Measurements from ENCODE around the gene SAMD5.

SAMD5 gene

GRCh38 chr6:147569788-147570187 lies 61.3 kb downstream of the SAMD5 start:
- POLR2A ChIA-PET, result no interaction called here
- CTCF ChIA-PET, result interaction anchor here (0.6 kb wide), 1 partner anchor 402 kb away, joined by 3 read pairs; no protein-coding TSS in a partner anchor

DNA sequence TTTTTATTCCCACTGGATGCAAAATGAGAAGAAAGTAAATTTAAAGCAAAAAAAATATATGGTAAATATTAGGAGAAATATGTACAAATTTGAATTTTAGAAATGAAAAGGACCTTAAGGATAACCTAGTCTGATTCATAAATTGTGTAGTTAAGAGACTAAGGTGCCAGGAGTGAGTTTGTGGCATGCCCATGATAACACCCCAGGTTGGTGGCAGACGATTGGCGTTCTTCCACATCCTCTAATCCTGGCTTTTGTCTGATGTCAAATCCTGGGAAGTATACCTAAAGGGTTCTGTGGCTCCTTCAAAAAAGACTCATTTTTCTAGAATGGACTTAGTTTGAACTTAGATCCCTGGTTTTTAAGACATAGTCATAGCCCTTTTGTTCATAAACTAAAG lies 62.2 kb downstream of the SAMD5 start:
- DNase-seq (ENCODE audit: extremely low spot score), result no peak
- TF ChIP-seq FOXA1 (IDR thresholded peaks at IDR 0.05) (no peak), TARDBP (IDR thresholded peaks at IDR 0.05) (no peak), L3MBTL2 (conservative IDR thresholded peaks at IDR 0.05) (no peak), NFRKB (IDR thresholded peaks at IDR 0.05) (no peak), HDGF (IDR thresholded peaks at IDR 0.05; ENCODE audit: borderline replicate concordance) (no peak), FOXK2 (IDR thresholded peaks at IDR 0.05) (no peak), ZNF384 (IDR thresholded peaks at IDR 0.05) (no peak), ARNT (IDR thresholded peaks at IDR 0.05) (no peak), SP1 (IDR thresholded peaks at IDR 0.05) (no peak), LEF1 (IDR thresholded peaks at IDR 0.05; ENCODE audit: borderline replicate concordance) (no peak)
- TF ChIP-seq, protein P1, sequence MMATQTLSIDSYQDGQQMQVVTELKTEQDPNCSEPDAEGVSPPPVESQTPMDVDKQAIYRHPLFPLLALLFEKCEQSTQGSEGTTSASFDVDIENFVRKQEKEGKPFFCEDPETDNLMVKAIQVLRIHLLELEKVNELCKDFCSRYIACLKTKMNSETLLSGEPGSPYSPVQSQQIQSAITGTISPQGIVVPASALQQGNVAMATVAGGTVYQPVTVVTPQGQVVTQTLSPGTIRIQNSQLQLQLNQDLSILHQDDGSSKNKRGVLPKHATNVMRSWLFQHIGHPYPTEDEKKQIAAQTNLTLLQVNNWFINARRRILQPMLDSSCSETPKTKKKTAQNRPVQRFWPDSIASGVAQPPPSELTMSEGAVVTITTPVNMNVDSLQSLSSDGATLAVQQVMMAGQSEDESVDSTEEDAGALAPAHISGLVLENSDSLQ (IDR thresholded peaks at IDR 0.05), result no peak
- ChIA-PET CTCF (no interaction called here), POLR2A (no interaction called here)

More at GRCh38 chr6:147569788-147570187, 61.3 kb downstream of the SAMD5 start:
- DNase-seq (ENCODE audit: extremely low spot score), result no peak
- TF ChIP-seq ARNT (IDR thresholded peaks at IDR 0.05) (no peak), L3MBTL2 (conservative IDR thresholded peaks at IDR 0.05) (no peak)

GRCh38 chr6:147577488-147577887 lies 69.0 kb downstream of the SAMD5 start:
- ChIA-PET POLR2A (no interaction called here), CTCF (no interaction called here)
- no peak for TF ChIP-seq L3MBTL2 (conservative IDR thresholded peaks at IDR 0.05)
- no peak for TF ChIP-seq HDGF (IDR thresholded peaks at IDR 0.05; ENCODE audit: borderline replicate concordance)
- no peak for TF ChIP-seq FOXK2 (IDR thresholded peaks at IDR 0.05)
- TF ChIP-seq BHLHE40 (IDR thresholded peaks at IDR 0.05; ENCODE audit: borderline replicate concordance), result no peak
- no peak for TF ChIP-seq TARDBP (IDR thresholded peaks at IDR 0.05)
- TF ChIP-seq ARNT (IDR thresholded peaks at IDR 0.05), result no peak
- no peak for TF ChIP-seq NFRKB (IDR thresholded peaks at IDR 0.05)
- TF ChIP-seq FOXA1 (IDR thresholded peaks at IDR 0.05), result no peak
- TF ChIP-seq SP1 (IDR thresholded peaks at IDR 0.05), result no peak
- no peak for TF ChIP-seq FOXM1 (IDR thresholded peaks at IDR 0.05; ENCODE audit: borderline replicate concordance)
- TF ChIP-seq, protein P1 (IDR thresholded peaks at IDR 0.05), result no peak
- no peak for DNase-seq (ENCODE audit: extremely low spot score)

- ChIA-PET POLR2A (no interaction called here), CTCF (no interaction called here)
- DNase-seq (ENCODE audit: extremely low spot score), result no peak
- TF ChIP-seq ELF4 (IDR thresholded peaks at IDR 0.05) (no peak), SUZ12 (IDR thresholded peaks at IDR 0.05) (no peak)
These were observed 69.7 kb downstream of the SAMD5 start for GRCh38 chr6:147578159-147578558.

GRCh38 chr6:147578883-147579282 lies 70.4 kb downstream of the SAMD5 start:
- TF ChIP-seq ARNT (IDR thresholded peaks at IDR 0.05) (no peak), SUZ12 (IDR thresholded peaks at IDR 0.05) (no peak), L3MBTL2 (conservative IDR thresholded peaks at IDR 0.05) (no peak), TARDBP (IDR thresholded peaks at IDR 0.05) (no peak), HDGF (IDR thresholded peaks at IDR 0.05; ENCODE audit: borderline replicate concordance) (no peak)
- DNase-seq (ENCODE audit: extremely low spot score), result no peak
- ChIA-PET POLR2A (no interaction called here), CTCF (no interaction called here)

GRCh38 chr6:147579667-147580066 lies 71.2 kb downstream of the SAMD5 start:
- DNase-seq (ENCODE audit: extremely low spot score), result no peak
- ChIA-PET POLR2A (no interaction called here), CTCF (no interaction called here)
- TF ChIP-seq CTBP1 (IDR thresholded peaks at IDR 0.05; ENCODE audit: borderline replicate concordance) (no peak), FOXM1 (IDR thresholded peaks at IDR 0.05; ENCODE audit: borderline replicate concordance) (no peak), ELF4 (IDR thresholded peaks at IDR 0.05) (no peak), TARDBP (IDR thresholded peaks at IDR 0.05) (no peak), NFRKB (IDR thresholded peaks at IDR 0.05) (no peak), ZNF384 (IDR thresholded peaks at IDR 0.05) (no peak), FOXA1 (IDR thresholded peaks at IDR 0.05) (no peak), SUZ12 (IDR thresholded peaks at IDR 0.05) (no peak), FOXK2 (IDR thresholded peaks at IDR 0.05) (no peak), LEF1 (IDR thresholded peaks at IDR 0.05; ENCODE audit: borderline replicate concordance) (no peak), L3MBTL2 (conservative IDR thresholded peaks at IDR 0.05) (no peak), ARNT (IDR thresholded peaks at IDR 0.05) (no peak)
- TF ChIP-seq, protein P1 (IDR thresholded peaks at IDR 0.05), result no peak

DNA sequence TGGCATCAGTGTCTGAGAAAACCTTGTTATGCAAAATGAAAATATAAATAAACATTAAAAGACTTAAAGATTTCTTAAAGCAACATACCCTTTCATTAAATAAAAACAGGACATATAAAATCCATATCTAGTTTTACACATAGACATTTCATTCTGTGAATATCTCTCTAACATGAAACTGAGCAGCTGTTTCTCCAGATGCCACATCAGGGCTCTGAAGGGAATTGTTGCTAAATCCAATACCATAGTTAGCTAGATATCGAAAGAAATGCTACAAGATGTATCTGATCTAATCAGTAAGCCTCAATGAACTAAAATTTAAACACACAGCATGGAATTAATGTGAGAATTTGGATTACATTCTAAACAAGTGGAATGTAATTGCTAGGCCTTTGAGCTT lies 74.5 kb downstream of the SAMD5 start:
- ChIA-PET POLR2A (no interaction called here), CTCF (no interaction called here)
- no peak for TF ChIP-seq FOXM1 (IDR thresholded peaks at IDR 0.05; ENCODE audit: borderline replicate concordance)
- no peak for TF ChIP-seq FOXK2 (IDR thresholded peaks at IDR 0.05)
- TF ChIP-seq ARNT (IDR thresholded peaks at IDR 0.05), result no peak
- no peak for TF ChIP-seq CTBP1 (IDR thresholded peaks at IDR 0.05; ENCODE audit: borderline replicate concordance)
- TF ChIP-seq NFRKB (IDR thresholded peaks at IDR 0.05), result no peak
- TF ChIP-seq SP1 (IDR thresholded peaks at IDR 0.05), result no peak
- no peak for TF ChIP-seq LEF1 (IDR thresholded peaks at IDR 0.05; ENCODE audit: borderline replicate concordance)
- no peak for TF ChIP-seq ELF4 (IDR thresholded peaks at IDR 0.05)
- no peak for TF ChIP-seq SUZ12 (IDR thresholded peaks at IDR 0.05)
- TF ChIP-seq L3MBTL2 (conservative IDR thresholded peaks at IDR 0.05), result no peak
- no peak for TF ChIP-seq FOXA1 (IDR thresholded peaks at IDR 0.05)
- no peak for DNase-seq (ENCODE audit: extremely low spot score)
